Tongue (tissue), 2 donors: Measurements from ENCODE around the gene GALNT9. TPM values are rescaled to one million over a fixed set of nuclear protein-coding genes. Genes with fewer than 3 reads are reported as not detected.

Experiments used
- DNase-seq: peaks from one replicate; pipeline ENCODE4 v3.0.0-alpha.2; 2015
- total RNA-seq: library from RNA; depleted of rRNA; stranded (reverse); fragments of >200 nt; gene quantifications from one replicate; pipeline ENCODE4 v1.2.3, GENCODE V29; 2014

GALNT9 gene
- total RNA-seq, 1 donor from 2014 or later = 0.92 TPM

- DNase-seq = no peak
Observed at GRCh38 chr12:132168311-132169031, 160.9 kb downstream of the GALNT9 start.

- no peak for DNase-seq
Observed at GRCh38 chr12:132167611-132168310, 161.6 kb downstream of the GALNT9 start.

- no peak for DNase-seq
Observed at GRCh38 chr12:132166801-132167591, 162.4 kb downstream of the GALNT9 start.

- DNase-seq = no peak
Observed at GRCh38 chr12:132166093-132166492, 163.3 kb downstream of the GALNT9 start.

- no peak for DNase-seq
Observed at GRCh38 chr12:132165584-132165983, 163.8 kb downstream of the GALNT9 start.

- no peak for DNase-seq
Observed at GRCh38 chr12:132164426-132164825, 165.0 kb downstream of the GALNT9 start.

- no peak for DNase-seq
Observed at GRCh38 chr12:132163911-132164288, 165.5 kb downstream of the GALNT9 start.

- DNase-seq = no peak
Observed at GRCh38 chr12:132163041-132163910, 166.1 kb downstream of the GALNT9 start.

GRCh38 chr12:132162508-132163031 lies 166.8 kb downstream of the GALNT9 start:
- DNase-seq = peak; percentile 79

- DNase-seq = no peak
Observed at GRCh38 chr12:132161796-132162507, 167.4 kb downstream of the GALNT9 start.

GRCh38 chr12:132161036-132161781 lies 168.2 kb downstream of the GALNT9 start:
- DNase-seq = no peak

GRCh38 chr12:132160601-132161035 lies 168.8 kb downstream of the GALNT9 start:
- no peak for DNase-seq

- no peak for DNase-seq
Observed at GRCh38 chr12:132160016-132160415, 169.4 kb downstream of the GALNT9 start.

GRCh38 chr12:132159555-132160003 lies 169.8 kb downstream of the GALNT9 start:
- DNase-seq = no peak

GRCh38 chr12:132158677-132159554 lies 170.5 kb downstream of the GALNT9 start:
- DNase-seq = no peak

- DNase-seq = no peak
Observed at GRCh38 chr12:132157733-132158409, 171.5 kb downstream of the GALNT9 start.

- no peak for DNase-seq
Observed at GRCh38 chr12:132156573-132157325, 172.6 kb downstream of the GALNT9 start.
